Mucosa of stomach (tissue), 1 donor: Measurements from ENCODE around the gene PRPS1.
A peak's percentile ranks its signal among the peaks of the same experiment; 100 is the strongest.

ENCODE experiments used
- H3K27me3 ChIP-seq: one replicate; pipeline ENCODE4 v1.7.0; 2013; ENCODE audit warnings: mild to moderate bottlenecking, low read length; ENCODE audit not compliant: control insufficient read depth, insufficient read depth
- H3K36me3 ChIP-seq: one replicate; pipeline ENCODE4 v1.7.0; 2013; ENCODE audit warnings: low read length; ENCODE audit not compliant: control insufficient read depth, insufficient read depth
- H3K4me1 ChIP-seq: one replicate; pipeline ENCODE4 v1.7.0; 2013; ENCODE audit warnings: mild to moderate bottlenecking, low read length; ENCODE audit not compliant: control insufficient read depth, insufficient read depth
- H3K4me3 ChIP-seq: one replicate; pipeline ENCODE4 v1.7.0; 2013; ENCODE audit warnings: low read length
- H3K9ac ChIP-seq: one replicate; pipeline ENCODE4 v1.7.0; 2013; ENCODE audit warnings: mild to moderate bottlenecking, low read length, moderate library complexity
- H3K9me3 ChIP-seq: one replicate; pipeline ENCODE4 v1.7.0; 2013; ENCODE audit warnings: mild to moderate bottlenecking, low read length, moderate library complexity; ENCODE audit not compliant: control insufficient read depth
- donor health status: Pancreatic carcinoma.

PRPS1 gene

GRCh38 chrX:107627838-107628661 lies at the start of gene PRPS1:
TSS of gene PRPS1 (plus strand) at chrX:107628510. CDS start at chrX:107628629, 119 bp downstream.
- peak within 1 kb of the TSS; percentile 27 for H3K4me3 ChIP-seq
- H3K27me3 ChIP-seq = no peaks in the 10 kb centered on the region
- H3K9me3 ChIP-seq = no peaks in the 10 kb centered on the region
- no peaks in the 10 kb centered on the region for H3K36me3 ChIP-seq
- peak within 1 kb of the TSS; percentile 50 for H3K9ac ChIP-seq
- no peaks in the 10 kb centered on the region for H3K4me1 ChIP-seq

GRCh38 chrX:107579956-107580355 lies 48.4 kb upstream of the PRPS1 start:
- Histone ChIP-seq H3K9ac (no peak overlapping the region), H3K36me3 (no peaks in the 10 kb centered on the region), H3K9me3 (no peaks in the 10 kb centered on the region), H3K4me3 (no peak overlapping the region), H3K27me3 (no peaks in the 10 kb centered on the region), H3K4me1 (peaks cover under 1% of the 10 kb centered on the region)

- H3K9ac ChIP-seq = no peak overlapping the region
- H3K4me3 ChIP-seq = no peak overlapping the region
- H3K4me1 ChIP-seq = no peaks in the 10 kb centered on the region
- no peaks in the 10 kb centered on the region for H3K36me3 ChIP-seq
- no peaks in the 10 kb centered on the region for H3K27me3 ChIP-seq
- H3K9me3 ChIP-seq = no peaks in the 10 kb centered on the region
These were observed 46.4 kb upstream of the PRPS1 start for GRCh38 chrX:107581923-107582322.

- no peaks in the 10 kb centered on the region for H3K4me1 ChIP-seq
- no peak overlapping the region for H3K9ac ChIP-seq
- no peaks in the 10 kb centered on the region for H3K36me3 ChIP-seq
- no peaks in the 10 kb centered on the region for H3K27me3 ChIP-seq
- no peaks in the 10 kb centered on the region for H3K9me3 ChIP-seq
- H3K4me3 ChIP-seq = no peak overlapping the region
These were observed 39.1 kb upstream of the PRPS1 start for GRCh38 chrX:107589243-107589642.

GRCh38 chrX:107596651-107597050 lies 31.7 kb upstream of the PRPS1 start:
- no peaks in the 10 kb centered on the region for H3K36me3 ChIP-seq
- H3K9me3 ChIP-seq = no peaks in the 10 kb centered on the region
- H3K9ac ChIP-seq = no peak overlapping the region
- no peaks in the 10 kb centered on the region for H3K27me3 ChIP-seq
- no peak overlapping the region for H3K4me3 ChIP-seq
- H3K4me1 ChIP-seq = peaks cover 14% of the 10 kb centered on the region

- H3K36me3 ChIP-seq = no peaks in the 10 kb centered on the region
- no peaks in the 10 kb centered on the region for H3K9me3 ChIP-seq
- H3K4me1 ChIP-seq = peaks cover 14% of the 10 kb centered on the region
- no peak overlapping the region for H3K9ac ChIP-seq
- H3K4me3 ChIP-seq = no peak overlapping the region
- H3K27me3 ChIP-seq = no peaks in the 10 kb centered on the region
These were observed 31.0 kb upstream of the PRPS1 start for GRCh38 chrX:107597264-107597663.

GRCh38 chrX:107597791-107598190 lies 30.5 kb upstream of the PRPS1 start:
- H3K27me3 ChIP-seq = no peaks in the 10 kb centered on the region
- H3K4me3 ChIP-seq = no peak overlapping the region
- H3K9ac ChIP-seq = no peak overlapping the region
- peaks cover 14% of the 10 kb centered on the region for H3K4me1 ChIP-seq
- H3K9me3 ChIP-seq = no peaks in the 10 kb centered on the region
- H3K36me3 ChIP-seq = no peaks in the 10 kb centered on the region

- peaks cover 14% of the 10 kb centered on the region for H3K4me1 ChIP-seq
- no peaks in the 10 kb centered on the region for H3K36me3 ChIP-seq
- H3K4me3 ChIP-seq = no peak overlapping the region
- no peaks in the 10 kb centered on the region for H3K27me3 ChIP-seq
- H3K9me3 ChIP-seq = no peaks in the 10 kb centered on the region
- H3K9ac ChIP-seq = no peak overlapping the region
These were observed 28.9 kb upstream of the PRPS1 start for GRCh38 chrX:107599450-107599861.

- Histone ChIP-seq H3K36me3 (no peaks in the 10 kb centered on the region), H3K9me3 (no peaks in the 10 kb centered on the region), H3K27me3 (no peaks in the 10 kb centered on the region), H3K4me1 (peaks cover 14% of the 10 kb centered on the region), H3K4me3 (no peak overlapping the region), H3K9ac (no peak overlapping the region)
These were observed 27.9 kb upstream of the PRPS1 start for GRCh38 chrX:107600366-107600765.

GRCh38 chrX:107601326-107601725 lies 27.0 kb upstream of the PRPS1 start:
- Histone ChIP-seq H3K9me3 (no peaks in the 10 kb centered on the region), H3K4me3 (no peak overlapping the region), H3K36me3 (no peaks in the 10 kb centered on the region), H3K27me3 (no peaks in the 10 kb centered on the region), H3K9ac (no peak overlapping the region), H3K4me1 (peaks cover 8% of the 10 kb centered on the region)

- Histone ChIP-seq H3K27me3 (no peaks in the 10 kb centered on the region), H3K9me3 (no peaks in the 10 kb centered on the region), H3K36me3 (no peaks in the 10 kb centered on the region), H3K4me3 (no peak overlapping the region), H3K9ac (no peak overlapping the region), H3K4me1 (peaks cover 6% of the 10 kb centered on the region)
These were observed 26.6 kb upstream of the PRPS1 start for GRCh38 chrX:107601759-107602158.

GRCh38 chrX:107602694-107603239 lies 25.5 kb upstream of the PRPS1 start:
- H3K27me3 ChIP-seq = no peaks in the 10 kb centered on the region
- no peaks in the 10 kb centered on the region for H3K4me1 ChIP-seq
- no peaks in the 10 kb centered on the region for H3K36me3 ChIP-seq
- no peak overlapping the region for H3K4me3 ChIP-seq
- no peak overlapping the region for H3K9ac ChIP-seq
- H3K9me3 ChIP-seq = no peaks in the 10 kb centered on the region
